RWPE2 (cell line): ENCODE results near the gene CCDC187.

Experiments
- ATAC-seq: fragments of 200-7000 bp; cut with Tn5 transposase; 3 replicates; pipeline ENCODE4 v1.9.1; 2021; ENCODE audit warnings: low read depth
- DNase-seq: peaks from one replicate; pipeline ENCODE4 v3.0.0-alpha.2; 2020; ENCODE audit warnings: low spot score
- H3K27ac ChIP-seq: fragments of 450-650 bp; 2 replicates; pipeline ENCODE4 v1.5.1; 2017; ENCODE audit warnings: mild to moderate bottlenecking; ENCODE audit not compliant: poor library complexity, severe bottlenecking
- H3K27me3 ChIP-seq: fragments of 250-450 bp; sonication (Bioruptor Pico); 2 replicates; pipeline ENCODE4 v1.5.1; 2021; ENCODE audit warnings: mild to moderate bottlenecking, moderate library complexity; ENCODE audit not compliant: insufficient read depth, poor library complexity, severe bottlenecking
- H3K36me3 ChIP-seq: fragments of 250-450 bp; sonication (Bioruptor Pico); 2 replicates; pipeline ENCODE4 v1.5.1; 2020; ENCODE audit warnings: low read depth, mild to moderate bottlenecking, moderate library complexity
- H3K4me1 ChIP-seq: fragments of 250-450 bp; sonication (Bioruptor Pico); 2 replicates; pipeline ENCODE4 v1.5.1; 2021; ENCODE audit warnings: mild to moderate bottlenecking, moderate library complexity; ENCODE audit not compliant: insufficient read depth, poor library complexity, severe bottlenecking
- H3K4me3 ChIP-seq: fragments of 250-450 bp; sonication (Bioruptor Pico); 2 replicates; pipeline ENCODE4 v1.5.1; 2021; ENCODE audit warnings: mild to moderate bottlenecking, moderate library complexity; ENCODE audit not compliant: severe bottlenecking
- H3K9me3 ChIP-seq: fragments of 250-450 bp; sonication (Bioruptor Pico); 2 replicates; pipeline ENCODE4 v1.5.1; 2021; ENCODE audit warnings: mild to moderate bottlenecking, moderate library complexity; ENCODE audit not compliant: severe bottlenecking
- TF ChIP-seq, protein P1 (sequence below): fragments of 450-650 bp; IDR thresholded peaks from one replicate; pipeline ENCODE4 v1.5.1; 2017; ENCODE audit warnings: mild to moderate bottlenecking, moderate library complexity; ENCODE audit not compliant: poor library complexity, severe bottlenecking

Gene CCDC187

DNA sequence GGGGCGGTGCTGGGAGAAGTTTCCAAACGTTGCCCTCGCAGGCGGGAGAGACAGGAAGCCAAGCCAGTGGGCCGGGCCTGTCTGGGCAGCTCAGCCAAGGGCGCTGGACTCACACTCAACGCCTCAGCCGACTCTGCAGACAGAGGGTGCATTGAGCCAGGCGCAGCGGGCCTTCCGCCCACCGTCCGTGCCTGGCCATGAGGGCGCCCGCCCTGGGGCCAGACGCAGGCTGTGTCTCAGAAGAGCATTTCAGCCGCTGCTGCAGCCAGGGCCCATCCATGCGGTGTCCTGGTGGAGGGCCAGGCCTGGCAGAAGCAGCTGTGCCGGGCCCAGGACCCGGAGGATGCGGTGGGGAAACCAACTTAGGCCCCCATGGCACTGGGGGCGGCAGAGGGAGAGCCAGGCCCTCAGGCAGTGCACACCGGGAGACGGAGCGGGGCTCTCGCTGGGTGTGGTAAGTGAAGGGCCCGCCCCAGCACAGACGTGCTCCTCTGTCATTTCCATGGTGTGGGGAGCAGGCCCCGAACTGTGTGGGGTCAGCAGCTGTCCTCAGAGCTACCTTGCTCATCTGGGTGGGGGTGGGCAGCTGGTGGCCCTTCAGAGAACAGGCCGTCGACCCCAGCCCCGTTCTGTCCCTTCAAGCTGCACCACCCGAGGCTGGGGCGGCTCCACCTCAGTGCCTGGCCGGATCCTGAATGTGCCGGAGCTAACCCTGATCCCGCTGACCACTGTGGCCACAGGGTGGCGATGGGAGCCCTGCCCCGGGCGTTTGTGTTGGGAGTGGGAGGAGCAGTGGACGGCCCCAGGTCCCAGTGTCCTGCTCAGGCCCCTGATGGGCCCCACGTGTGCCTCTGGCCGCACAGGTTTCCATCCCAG, 41.6 kb upstream of the CCDC187 start:
- Histone ChIP-seq H3K9me3 (no peaks in the 10 kb centered on the region), H3K27me3 (no peaks in the 10 kb centered on the region), H3K27ac (no peak overlapping the region), H3K4me1 (peaks cover 3% of the 10 kb centered on the region), H3K36me3 (no peaks in the 10 kb centered on the region), H3K4me3 (peak overlapping the region; percentile 7)
- DNase-seq (no peak), ATAC-seq (peak; percentile 38)
- TF ChIP-seq, protein P1, sequence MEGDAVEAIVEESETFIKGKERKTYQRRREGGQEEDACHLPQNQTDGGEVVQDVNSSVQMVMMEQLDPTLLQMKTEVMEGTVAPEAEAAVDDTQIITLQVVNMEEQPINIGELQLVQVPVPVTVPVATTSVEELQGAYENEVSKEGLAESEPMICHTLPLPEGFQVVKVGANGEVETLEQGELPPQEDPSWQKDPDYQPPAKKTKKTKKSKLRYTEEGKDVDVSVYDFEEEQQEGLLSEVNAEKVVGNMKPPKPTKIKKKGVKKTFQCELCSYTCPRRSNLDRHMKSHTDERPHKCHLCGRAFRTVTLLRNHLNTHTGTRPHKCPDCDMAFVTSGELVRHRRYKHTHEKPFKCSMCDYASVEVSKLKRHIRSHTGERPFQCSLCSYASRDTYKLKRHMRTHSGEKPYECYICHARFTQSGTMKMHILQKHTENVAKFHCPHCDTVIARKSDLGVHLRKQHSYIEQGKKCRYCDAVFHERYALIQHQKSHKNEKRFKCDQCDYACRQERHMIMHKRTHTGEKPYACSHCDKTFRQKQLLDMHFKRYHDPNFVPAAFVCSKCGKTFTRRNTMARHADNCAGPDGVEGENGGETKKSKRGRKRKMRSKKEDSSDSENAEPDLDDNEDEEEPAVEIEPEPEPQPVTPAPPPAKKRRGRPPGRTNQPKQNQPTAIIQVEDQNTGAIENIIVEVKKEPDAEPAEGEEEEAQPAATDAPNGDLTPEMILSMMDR = no peak

DNA sequence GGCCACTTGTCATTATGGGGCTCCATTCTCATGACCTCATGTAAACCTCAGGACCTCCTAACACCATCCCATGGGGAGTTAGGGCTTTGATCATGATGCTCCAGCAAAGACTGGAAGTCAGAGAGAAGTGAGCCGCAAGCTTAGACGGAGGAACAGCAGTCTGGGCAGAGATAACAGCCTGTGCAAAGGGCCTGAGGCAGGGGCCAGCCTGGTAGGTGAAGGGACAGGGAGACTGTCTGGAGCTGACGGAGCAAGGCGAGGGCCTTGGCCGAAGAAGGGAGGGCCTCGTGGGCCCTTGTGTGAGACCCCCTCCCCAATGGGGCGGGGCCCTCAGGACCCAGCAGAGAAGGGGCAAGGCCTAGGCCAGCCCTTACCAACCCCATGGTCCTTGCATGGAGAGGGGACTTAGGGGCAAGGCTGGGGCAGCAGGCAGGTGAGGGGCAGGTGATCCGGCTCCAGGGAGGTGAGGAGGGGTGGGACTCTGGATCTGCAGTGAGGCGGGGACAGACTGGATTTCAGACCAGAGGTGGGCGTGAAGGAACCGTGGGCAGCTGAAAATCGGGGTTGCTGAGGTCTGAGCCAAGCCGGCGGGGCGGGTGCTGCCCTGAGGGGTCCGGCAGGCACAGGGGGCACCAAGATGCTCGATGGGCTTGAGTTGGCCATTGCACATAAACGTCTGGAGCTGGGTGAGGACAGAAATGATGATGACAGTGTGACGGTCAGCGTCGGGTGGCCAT, 40.8 kb upstream of the CCDC187 start:
- H3K27me3 ChIP-seq = no peaks in the 10 kb centered on the region
- no peak for ATAC-seq
- no peaks in the 10 kb centered on the region for H3K36me3 ChIP-seq

GRCh38 chr9:136343884-136344269, 40.0 kb upstream of the CCDC187 start:
- Histone ChIP-seq H3K27me3 (no peaks in the 10 kb centered on the region), H3K4me1 (peaks cover 3% of the 10 kb centered on the region), H3K9me3 (no peaks in the 10 kb centered on the region), H3K36me3 (no peaks in the 10 kb centered on the region), H3K27ac (no peak overlapping the region), H3K4me3 (no peak overlapping the region)
- ATAC-seq (no peak), DNase-seq (no peak)
- TF ChIP-seq, protein P1 = no peak

More for the DNA sequence above, 40.8 kb upstream of the CCDC187 start:
- H3K27ac ChIP-seq = no peak overlapping the region
- TF ChIP-seq, protein P1 = no peak
- H3K4me3 ChIP-seq = no peak overlapping the region
- peaks cover 3% of the 10 kb centered on the region for H3K4me1 ChIP-seq
- no peak for DNase-seq
- no peaks in the 10 kb centered on the region for H3K9me3 ChIP-seq

GRCh38 chr9:136343121-136343883, 39.4 kb upstream of the CCDC187 start:
- Histone ChIP-seq H3K4me1 (peaks cover 3% of the 10 kb centered on the region), H3K4me3 (no peak overlapping the region)

More at GRCh38 chr9:136343121-136343883, 39.4 kb upstream of the CCDC187 start:
- DNase-seq (no peak), ATAC-seq (no peak)
- no peaks in the 10 kb centered on the region for H3K9me3 ChIP-seq
- TF ChIP-seq, protein P1 = no peak
- no peaks in the 10 kb centered on the region for H3K36me3 ChIP-seq
- H3K27ac ChIP-seq = no peak overlapping the region
- H3K27me3 ChIP-seq = no peaks in the 10 kb centered on the region
